Fibroblast of the aortic adventitia (primary cell): ENCODE data around the gene EN2. TPM values are rescaled to one million over a fixed set of nuclear protein-coding genes. Genes with fewer than 3 reads are reported as not detected.

Experiments
- DNase-seq: peaks from one replicate; pipeline ENCODE4 v3.0.0-alpha.2; 2010; ENCODE audit warnings: low read depth
- H3K4me3 ChIP-seq: 2 replicates; pipeline ENCODE4 v1.5.1; 2011; ENCODE audit warnings: low read depth, mild to moderate bottlenecking, control low read depth, low read length, moderate library complexity
- CTCF ChIP-seq: IDR thresholded peaks from 2 replicates; pipeline ENCODE4 v1.5.1; 2011; ENCODE audit warnings: mild to moderate bottlenecking, low read length, control low read depth, inconsistent platforms; ENCODE audit not compliant: insufficient read depth
- total RNA-seq: library from RNA; depleted of rRNA; stranded (reverse); fragments of >200 nt; gene quantifications from 2 replicates; pipeline ENCODE4 v1.2.3, GENCODE V29; 2012; ENCODE audit warnings: low replicate concordance

The EN2 gene
- total RNA-seq, 1 donor: under 0.01 TPM

- H3K4me3 ChIP-seq: no peak overlapping the region
- no peak for TF ChIP-seq CTCF
- no peak for DNase-seq
Measured at GRCh38 chr7:155427411-155428038, 30.4 kb upstream of the EN2 start.

- DNase-seq: no peak
- no peak overlapping the region for H3K4me3 ChIP-seq
- no peak for TF ChIP-seq CTCF
Measured at GRCh38 chr7:155428171-155428834, 29.6 kb upstream of the EN2 start.

- no peak for TF ChIP-seq CTCF
- DNase-seq: no peak
- H3K4me3 ChIP-seq: no peak overlapping the region
Measured at GRCh38 chr7:155429651-155430050, 28.3 kb upstream of the EN2 start.

DNA sequence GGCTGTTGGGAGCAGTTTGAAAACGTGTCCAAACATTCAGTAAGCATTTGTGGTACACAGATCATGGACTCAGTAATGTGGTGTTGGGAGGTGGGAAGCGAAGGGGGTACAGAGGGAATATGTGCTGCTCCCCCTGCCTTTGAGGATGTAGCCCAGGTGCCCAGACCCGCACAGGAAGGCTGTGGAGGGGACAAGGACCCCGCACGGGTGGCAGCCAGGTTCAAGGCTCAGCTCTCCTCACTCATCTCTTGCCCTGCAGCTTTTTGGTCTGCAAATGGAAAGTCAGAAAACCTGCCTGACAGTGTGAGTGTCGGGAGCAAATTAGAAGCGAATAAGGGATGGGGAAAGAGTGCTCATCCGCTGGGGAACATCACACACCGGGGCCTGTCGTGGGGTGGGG, 27.3 kb upstream of the EN2 start:
- no peak for DNase-seq
- TF ChIP-seq CTCF: no peak
- no peak overlapping the region for H3K4me3 ChIP-seq

DNA sequence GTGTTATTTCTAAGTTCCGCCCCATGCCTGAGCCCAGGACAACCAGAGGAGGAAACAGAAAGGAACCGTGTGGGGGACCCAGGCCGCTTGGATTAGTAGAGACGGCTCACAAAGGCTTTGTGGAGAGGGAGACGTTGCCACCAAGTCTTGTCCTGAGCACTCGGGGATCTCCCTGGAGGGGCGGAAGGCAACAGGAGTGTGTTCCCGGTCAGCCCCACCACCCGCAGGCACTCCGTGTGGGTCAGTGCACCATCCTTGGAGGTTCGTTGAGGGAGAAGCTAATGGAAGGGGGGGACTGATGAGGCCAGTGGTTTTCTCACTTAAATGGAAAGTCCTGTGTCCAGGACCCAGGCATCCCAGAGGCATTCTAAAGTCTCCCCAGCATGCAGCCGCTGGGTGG, 26.7 kb upstream of the EN2 start:
- H3K4me3 ChIP-seq: no peak overlapping the region
- DNase-seq: no peak
- TF ChIP-seq CTCF: no peak

GRCh38 chr7:155431711-155432110, 26.2 kb upstream of the EN2 start:
- no peak for DNase-seq
- no peak overlapping the region for H3K4me3 ChIP-seq
- TF ChIP-seq CTCF: no peak
